Mesenchymal stem cell (in vitro differentiated cells and primary cell): ENCODE measurements around the gene CCNYL1.

ENCODE experiments used
- DNase-seq: peaks from one replicate; pipeline ENCODE4 v3.0.0-alpha.2; 2013
- H2AFZ ChIP-seq: one replicate; pipeline ENCODE4 v1.6.1; 2013; ENCODE audit warnings: low read depth, mild to moderate bottlenecking, control low read depth, inconsistent platforms, low read length, moderate library complexity
- H2AK5ac ChIP-seq: 2 replicates; pipeline ENCODE4 v1.6.1; 2013; ENCODE audit warnings: low read length, moderate library complexity, mild to moderate bottlenecking, inconsistent platforms; ENCODE audit not compliant: severe bottlenecking
- H2BK120ac ChIP-seq: one replicate; pipeline ENCODE4 v1.6.1; 2013; ENCODE audit warnings: low read depth, mild to moderate bottlenecking, inconsistent platforms, low read length, moderate library complexity
- H2BK12ac ChIP-seq, 2 experiments: one replicate each; pipeline ENCODE4 v1.6.1; 2013; ENCODE audit warnings: inconsistent platforms in 2 of 2, low read length in 2 of 2, mild to moderate bottlenecking in 2 of 2, moderate library complexity in 2 of 2, control low read depth in 1 of 2
- H2BK15ac ChIP-seq: one replicate; pipeline ENCODE4 v1.6.1; 2013; ENCODE audit warnings: mild to moderate bottlenecking, low read depth, inconsistent platforms; ENCODE audit not compliant: poor library complexity, severe bottlenecking
- H2BK5ac ChIP-seq: 2 replicates; pipeline ENCODE4 v1.6.1; 2013; ENCODE audit warnings: low read depth, mild to moderate bottlenecking, low read length, control low read depth, inconsistent platforms; ENCODE audit not compliant: poor library complexity, severe bottlenecking
- H3K14ac ChIP-seq, 2 experiments: one replicate each; pipeline ENCODE4 v1.6.1; 2013; ENCODE audit warnings: inconsistent platforms in 2 of 2, low read length in 2 of 2, control low read depth in 1 of 2, mild to moderate bottlenecking in 1 of 2, moderate library complexity in 1 of 2
- H3K18ac ChIP-seq, 2 experiments: one replicate each; pipeline ENCODE4 v1.6.1; 2013; ENCODE audit warnings: inconsistent platforms in 2 of 2, low read length in 2 of 2, control low read depth in 1 of 2, low read depth in 1 of 2, mild to moderate bottlenecking in 1 of 2
- H3K23ac ChIP-seq, 2 experiments: one replicate each; pipeline ENCODE4 v1.6.1; 2013; ENCODE audit warnings: inconsistent platforms in 2 of 2, low read length in 2 of 2, mild to moderate bottlenecking in 2 of 2, moderate library complexity in 2 of 2, control low read depth in 1 of 2
- H3K27ac ChIP-seq: 2 replicates; pipeline ENCODE4 v1.5.1; 2013; ENCODE audit warnings: mild to moderate bottlenecking, moderate library complexity, low read length, control low read depth, inconsistent platforms; ENCODE audit not compliant: poor library complexity, severe bottlenecking
- H3K27me3 ChIP-seq, 2 experiments: 2 replicates each; pipeline versions ENCODE4 v1.6.1 to v1.7.0; 2013; ENCODE audit warnings: low read length in 2 of 2, mild to moderate bottlenecking in 2 of 2, moderate library complexity in 2 of 2, control low read depth in 1 of 2, inconsistent platforms in 1 of 2; ENCODE audit not compliant: control insufficient read depth in 1 of 2, insufficient read depth in 1 of 2
- H3K36me3 ChIP-seq, 2 experiments: 2 replicates each; pipeline versions ENCODE4 v1.6.1 to v1.7.0; 2013; ENCODE audit warnings: low read length in 2 of 2, control low read depth in 1 of 2, inconsistent platforms in 1 of 2, low read depth in 1 of 2, mild to moderate bottlenecking in 1 of 2; ENCODE audit not compliant: insufficient read depth in 2 of 2, control insufficient read depth in 1 of 2
- H3K4ac ChIP-seq, 2 experiments: one replicate each; pipeline ENCODE4 v1.6.1; 2013; ENCODE audit warnings: inconsistent platforms in 2 of 2, low read length in 2 of 2, mild to moderate bottlenecking in 2 of 2, moderate library complexity in 2 of 2, control low read depth in 1 of 2, low read depth in 1 of 2
- H3K4me1 ChIP-seq: 2 replicates; pipeline ENCODE4 v1.6.1; 2013; ENCODE audit warnings: low read depth, low read length, control low read depth; ENCODE audit not compliant: control insufficient read depth, insufficient read depth
- H3K4me2 ChIP-seq: 2 replicates; pipeline ENCODE4 v1.6.1; 2013; ENCODE audit warnings: low read length, mild to moderate bottlenecking, inconsistent platforms; ENCODE audit not compliant: poor library complexity, severe bottlenecking
- H3K4me3 ChIP-seq, 2 experiments: 2 replicates each; pipeline versions ENCODE4 v1.5.1 to v1.7.0; 2013; ENCODE audit warnings: low read length in 2 of 2, mild to moderate bottlenecking in 2 of 2, control low read depth in 1 of 2, low read depth in 1 of 2; ENCODE audit not compliant: insufficient read depth in 1 of 2
- H3K79me1 ChIP-seq: replicated peaks from 2 replicates; pipeline ENCODE4 v1.6.1; 2013; ENCODE audit warnings: mild to moderate bottlenecking, control low read depth, low read length, inconsistent platforms; ENCODE audit not compliant: poor library complexity, severe bottlenecking
- H3K9ac ChIP-seq: 2 replicates; pipeline ENCODE4 v1.7.0; 2013; ENCODE audit warnings: mild to moderate bottlenecking, low read length, moderate library complexity
- H3K9me3 ChIP-seq: 2 replicates; pipeline ENCODE4 v1.7.0; 2013; ENCODE audit warnings: mild to moderate bottlenecking, low read length; ENCODE audit not compliant: control insufficient read depth
- H4K8ac ChIP-seq: one replicate; pipeline ENCODE4 v1.6.1; 2013; ENCODE audit warnings: inconsistent platforms, mild to moderate bottlenecking, low read length, moderate library complexity
- H4K91ac ChIP-seq: one replicate; pipeline ENCODE4 v1.6.1; 2013; ENCODE audit warnings: mild to moderate bottlenecking, low read length, inconsistent platforms
- WGBS: methylation state at CpG from one replicate; pipeline ENCODE4 v1.1.7; 2013; ENCODE audit warnings: mixed read lengths; 5-methylcytosine and 5-hydroxymethylcytosine counted together

Gene CCNYL1

GRCh38 chr2:207729465-207729998, 18.1 kb downstream of the CCNYL1 start:
- no peak overlapping the region for H2AFZ ChIP-seq

GRCh38 chr2:207731138-207731537, 19.7 kb downstream of the CCNYL1 start:
- WGBS, result no CpG with 5 or more reads among the region's 1 CpG
- no peak overlapping the region for H2AFZ ChIP-seq
- H3K23ac ChIP-seq, result no peak overlapping the region
- H2BK12ac ChIP-seq, result no peak overlapping the region
- H3K4ac ChIP-seq, result no peak overlapping the region
- no peak overlapping the region for H2BK120ac ChIP-seq
- H3K9ac ChIP-seq, result no peak overlapping the region
- no peak overlapping the region for H3K27ac ChIP-seq
- H3K4me1 ChIP-seq, result no peaks in the 10 kb centered on the region
- H4K91ac ChIP-seq, result no peak overlapping the region
- no peaks in the 10 kb centered on the region for H3K27me3 ChIP-seq
- peaks cover 9% of the 10 kb centered on the region for H3K79me1 ChIP-seq
- no peak overlapping the region for H3K4me2 ChIP-seq
- H3K18ac ChIP-seq, result no peak overlapping the region
- H3K9me3 ChIP-seq, result no peaks in the 10 kb centered on the region
- DNase-seq, result no peak
- H3K4me3 ChIP-seq, result no peak overlapping the region
- peaks cover 0 to 26% of the 10 kb centered on the region in 2 experiments for H3K36me3 ChIP-seq
- H2BK5ac ChIP-seq, result no peak overlapping the region
- no peak overlapping the region for H2AK5ac ChIP-seq
- H2BK15ac ChIP-seq, result no peak overlapping the region
- no peak overlapping the region for H4K8ac ChIP-seq
- H3K14ac ChIP-seq, result no peak overlapping the region

More at GRCh38 chr2:207729465-207729998, 18.1 kb downstream of the CCNYL1 start:
- Histone ChIP-seq H3K36me3 (peaks cover 0 to 16% of the 10 kb centered on the region in 2 experiments), H2AK5ac (no peak overlapping the region), H3K79me1 (peaks cover 9% of the 10 kb centered on the region), H3K14ac (no peak overlapping the region), H3K9ac (no peak overlapping the region), H4K91ac (no peak overlapping the region), H2BK12ac (no peak overlapping the region), H3K27ac (no peak overlapping the region), H3K4ac (no peak overlapping the region), H3K18ac (no peak overlapping the region), H2BK5ac (no peak overlapping the region), H3K4me1 (no peaks in the 10 kb centered on the region), H3K9me3 (no peaks in the 10 kb centered on the region), H3K4me2 (no peak overlapping the region), H3K27me3 (no peaks in the 10 kb centered on the region), H2BK15ac (no peak overlapping the region), H3K4me3 (no peak overlapping the region), H3K23ac (no peak overlapping the region), H4K8ac (no peak overlapping the region), H2BK120ac (no peak overlapping the region)
- DNase-seq, result no peak
- 93% methylated on average over 7 of the region's 8 CpGs for WGBS

GRCh38 chr2:207733597-207734240, 22.3 kb downstream of the CCNYL1 start:
- Histone ChIP-seq H3K4me2 (no peak overlapping the region), H2BK12ac (no peak overlapping the region), H3K27ac (no peak overlapping the region), H3K27me3 (no peaks in the 10 kb centered on the region), H2BK5ac (no peak overlapping the region), H3K4me1 (no peaks in the 10 kb centered on the region), H3K4ac (no peak overlapping the region), H3K79me1 (peaks cover 8% of the 10 kb centered on the region), H3K9ac (no peak overlapping the region), H4K91ac (no peak overlapping the region), H2AFZ (no peak overlapping the region), H2AK5ac (no peak overlapping the region), H2BK15ac (no peak overlapping the region), H4K8ac (no peak overlapping the region), H3K9me3 (no peaks in the 10 kb centered on the region), H3K14ac (no peak overlapping the region), H3K23ac (no peak overlapping the region), H3K18ac (no peak overlapping the region), H3K4me3 (no peak overlapping the region), H3K36me3 (peaks cover 0 to 27% of the 10 kb centered on the region in 2 experiments), H2BK120ac (no peak overlapping the region)
- DNase-seq, result no peak
- no CpG with 5 or more reads among the region's 2 CpGs for WGBS

DNA sequence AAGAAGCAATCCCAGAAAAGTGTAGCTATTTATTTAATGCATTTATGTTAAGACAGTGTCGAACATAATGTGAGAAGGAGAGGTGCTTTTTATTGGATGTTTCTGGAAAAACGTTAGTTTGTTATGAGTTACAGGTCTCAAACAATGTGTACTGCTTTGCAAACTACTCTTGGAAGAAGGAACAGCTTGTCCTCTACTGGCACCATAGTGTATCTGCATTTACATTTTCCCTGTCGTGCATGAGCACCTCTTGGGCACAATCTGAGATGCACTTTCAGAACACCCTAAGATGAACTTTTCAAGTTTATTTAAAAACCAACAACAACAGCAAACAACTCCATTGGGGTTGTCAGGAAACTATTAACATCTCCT, 22.8 kb downstream of the CCNYL1 start:
- Histone ChIP-seq H3K27me3 (no peaks in the 10 kb centered on the region), H3K4me2 (no peak overlapping the region), H3K4me1 (no peaks in the 10 kb centered on the region), H3K4ac (no peak overlapping the region), H3K27ac (no peak overlapping the region), H3K23ac (no peak overlapping the region), H3K79me1 (peaks cover 8% of the 10 kb centered on the region), H3K18ac (no peak overlapping the region), H3K4me3 (no peak overlapping the region), H2AFZ (no peak overlapping the region), H3K14ac (no peak overlapping the region), H2BK5ac (no peak overlapping the region), H4K91ac (no peak overlapping the region), H2AK5ac (no peak overlapping the region), H3K9me3 (no peaks in the 10 kb centered on the region), H4K8ac (no peak overlapping the region), H2BK120ac (no peak overlapping the region), H3K36me3 (peaks cover 0 to 27% of the 10 kb centered on the region in 2 experiments), H3K9ac (no peak overlapping the region), H2BK15ac (no peak overlapping the region), H2BK12ac (no peak overlapping the region)
- 73% methylated on average over 3 of the region's 3 CpGs for WGBS
- peak; percentile 23 for DNase-seq
